Muscle of arm (tissue), 12 donors: Measurements from ENCODE around the gene CDH12. TPM values are rescaled to one million over a fixed set of nuclear protein-coding genes. Genes with fewer than 3 reads are reported as not detected.
"Not testable (repeated sequence)": the region's sequence is repeated elsewhere in the genome, so short reads cannot be mapped to it uniquely, and the experiment has no call there.

ENCODE experiments used
- DNase-seq: peaks from one replicate; pipeline ENCODE4 v3.0.0-alpha.2; 2013
- polyA plus RNA-seq, 12 donors: library from polyadenylated mRNA; unstranded; fragments of 120-200 nt; gene quantifications; one replicate each; pipeline ENCODE4 v1.2.1, GENCODE V29; 2013; ENCODE audit not compliant: insufficient read length in 12 of 12

The CDH12 gene
- polyA plus RNA-seq, 12 donors = 0.84 to 4.3 (median 1.8) TPM; not detected in 2

DNA sequence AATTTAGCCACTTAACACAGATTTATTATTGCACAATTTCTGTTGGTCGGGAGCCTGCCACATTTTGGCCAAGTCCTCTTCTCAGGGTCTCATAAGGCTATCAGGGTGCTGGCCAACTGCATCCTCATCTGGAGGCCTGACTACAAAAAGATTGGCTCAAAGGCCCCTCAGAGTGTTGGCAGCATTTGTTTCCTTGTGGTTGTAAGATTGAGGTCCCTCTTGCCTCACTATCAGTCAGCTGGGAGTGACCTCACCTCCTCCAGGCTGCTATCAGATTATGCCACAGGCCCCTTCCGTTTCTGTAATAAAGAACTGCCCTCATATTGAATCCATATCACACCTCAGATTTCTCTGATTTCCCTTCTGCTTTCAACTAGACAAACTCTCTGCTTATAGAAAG is 698.4 kb downstream of the CDH12 start:
- not testable (repeated sequence) for DNase-seq

DNA sequence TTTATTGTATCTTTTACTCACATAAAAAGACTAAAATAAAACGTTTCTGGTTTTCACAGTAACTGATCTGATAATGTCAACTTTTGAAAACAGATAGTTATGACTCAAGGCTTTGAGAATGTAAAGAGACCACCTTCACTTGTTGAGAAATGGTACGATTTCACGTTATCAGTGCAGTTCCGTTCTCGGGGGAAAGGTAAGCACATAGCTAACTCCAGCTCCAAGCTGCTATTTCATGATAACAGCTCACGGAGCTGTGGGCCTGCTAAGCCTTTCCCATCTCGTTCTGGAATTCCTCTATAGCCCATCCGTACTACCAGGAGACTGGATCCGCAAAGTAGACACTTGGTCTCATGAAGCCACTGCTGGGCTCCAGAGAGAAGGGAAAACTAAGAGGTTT is 701.3 kb downstream of the CDH12 start:
- not testable (repeated sequence) for DNase-seq

DNA sequence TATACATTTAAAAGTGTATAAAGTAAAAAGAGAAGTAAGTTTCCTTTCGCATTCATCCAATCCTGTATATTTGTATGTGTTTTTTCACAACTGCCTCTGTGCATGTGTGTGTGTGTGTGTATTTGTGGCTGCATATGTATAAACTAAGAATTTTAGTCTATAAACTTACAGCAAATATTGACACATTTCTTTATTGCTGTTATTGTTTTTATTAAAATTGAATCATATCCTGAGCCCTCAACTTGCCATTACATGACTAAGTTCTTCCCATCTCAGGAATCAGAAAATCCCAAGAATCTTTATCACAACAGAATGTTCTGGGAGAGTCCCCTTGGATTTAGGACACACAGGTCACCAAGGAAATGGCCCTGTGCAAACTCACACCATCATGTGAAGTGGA is 712.7 kb downstream of the CDH12 start:
- DNase-seq = not testable (repeated sequence)

DNA sequence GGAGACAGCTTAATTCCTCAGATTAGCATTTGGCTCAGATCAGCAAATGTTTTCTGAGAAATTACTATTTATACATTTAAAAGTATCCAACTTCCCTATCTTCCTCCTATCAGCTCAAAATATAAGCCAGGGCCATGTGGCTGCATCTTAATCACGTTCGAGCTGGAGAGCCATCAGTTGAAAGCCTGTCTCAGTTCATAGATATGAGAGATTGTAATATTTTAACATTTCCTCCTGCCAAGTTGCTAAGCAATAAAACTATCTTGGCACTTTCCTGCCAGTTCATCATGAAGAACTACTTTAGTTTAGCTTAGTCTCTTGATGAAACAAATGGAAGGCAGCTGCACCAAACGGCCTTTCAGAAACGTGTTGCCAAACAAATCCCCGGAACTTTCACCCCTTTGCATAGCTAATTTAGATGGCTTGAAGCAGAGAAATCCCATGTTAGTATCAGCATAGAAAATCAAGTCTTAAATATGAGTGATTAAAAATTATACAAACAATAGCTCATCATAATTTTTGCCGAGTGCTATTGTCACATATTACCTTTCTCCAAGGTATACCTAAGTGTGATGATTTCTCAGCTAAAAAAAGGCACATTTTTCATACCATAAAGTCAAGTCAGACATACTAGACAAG is 713.4 kb downstream of the CDH12 start:
- not testable (repeated sequence) for DNase-seq

DNA sequence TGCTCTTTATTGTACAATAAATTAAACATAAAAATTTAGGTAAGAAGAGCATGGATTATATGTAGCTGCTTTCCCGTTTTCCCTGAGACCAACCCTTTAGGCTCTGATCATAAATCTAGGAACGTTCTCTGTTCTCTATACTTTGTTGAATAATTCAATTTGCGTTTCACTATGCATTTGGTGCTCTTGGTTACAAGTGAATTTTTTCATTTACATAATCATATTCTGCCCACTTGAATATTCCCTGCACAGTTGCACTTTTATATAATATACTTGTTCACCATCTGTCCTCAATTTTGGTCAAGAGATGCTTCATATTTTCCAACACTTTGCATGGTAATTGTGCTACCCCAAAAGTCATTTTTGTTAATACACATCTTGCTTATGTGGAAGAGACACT is 741.8 kb downstream of the CDH12 start:
- no peak for DNase-seq

DNA sequence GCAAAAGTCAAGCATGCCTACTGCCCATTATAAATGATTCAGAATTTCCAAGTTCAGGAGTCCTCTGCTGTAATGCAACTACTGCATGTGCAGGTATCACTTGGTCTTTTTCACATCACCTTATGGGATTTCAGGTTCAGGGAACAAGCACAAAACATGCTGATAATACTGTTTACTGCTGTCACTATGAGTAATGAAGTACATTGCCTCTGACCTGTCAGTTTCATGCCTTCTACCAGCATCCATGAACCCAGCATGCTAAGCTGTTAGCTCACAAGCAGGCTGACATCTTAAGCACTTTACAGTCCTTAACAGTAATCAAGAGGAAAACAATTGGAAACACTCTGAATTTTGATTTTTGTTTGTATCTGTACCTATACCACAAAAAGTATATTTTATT is 743.8 kb downstream of the CDH12 start:
- no peak for DNase-seq

DNA sequence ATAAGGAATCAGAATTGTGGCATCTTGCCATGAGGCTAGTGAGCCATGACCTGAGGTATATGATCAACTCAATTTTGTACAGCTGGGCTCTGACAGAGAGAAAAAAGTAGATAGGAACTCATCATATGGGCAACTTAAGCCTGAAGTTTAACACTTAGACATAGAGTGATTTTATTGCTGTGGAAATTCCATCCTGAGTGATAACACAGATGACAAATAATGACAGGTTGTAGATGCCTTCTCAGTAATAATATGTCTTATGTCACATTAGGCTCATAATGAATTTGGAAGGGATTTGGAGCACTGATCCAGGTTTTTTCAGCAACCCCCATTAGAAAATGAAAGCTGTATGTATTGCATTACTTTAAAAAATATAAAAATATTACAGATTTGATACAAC is 744.6 kb downstream of the CDH12 start:
- no peak for DNase-seq

DNA sequence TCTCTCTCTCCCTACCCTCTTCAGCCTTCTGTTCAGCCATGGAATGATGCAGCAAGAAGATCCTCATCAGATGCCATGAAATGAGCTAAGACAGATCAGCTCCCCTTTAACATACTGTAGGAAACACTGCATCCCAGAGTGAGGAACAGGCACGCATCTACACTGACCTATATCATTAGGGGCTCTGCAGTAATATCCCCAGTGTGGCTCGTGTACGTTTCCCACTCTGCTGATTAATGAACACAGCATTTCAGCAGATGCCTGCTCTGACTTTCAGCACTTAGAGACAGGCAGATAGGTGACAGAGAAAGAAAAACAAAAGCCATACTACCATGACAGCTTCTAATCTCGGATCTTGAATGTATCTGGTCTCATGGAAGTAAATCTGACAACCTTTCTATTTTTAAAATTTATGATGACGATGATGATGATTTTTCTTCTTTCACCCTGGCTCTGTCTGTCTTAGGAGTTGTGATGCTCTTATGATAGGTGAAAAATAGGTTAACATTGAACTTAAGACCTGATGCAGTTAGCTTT is 750.3 kb downstream of the CDH12 start:
- DNase-seq = no peak

DNA sequence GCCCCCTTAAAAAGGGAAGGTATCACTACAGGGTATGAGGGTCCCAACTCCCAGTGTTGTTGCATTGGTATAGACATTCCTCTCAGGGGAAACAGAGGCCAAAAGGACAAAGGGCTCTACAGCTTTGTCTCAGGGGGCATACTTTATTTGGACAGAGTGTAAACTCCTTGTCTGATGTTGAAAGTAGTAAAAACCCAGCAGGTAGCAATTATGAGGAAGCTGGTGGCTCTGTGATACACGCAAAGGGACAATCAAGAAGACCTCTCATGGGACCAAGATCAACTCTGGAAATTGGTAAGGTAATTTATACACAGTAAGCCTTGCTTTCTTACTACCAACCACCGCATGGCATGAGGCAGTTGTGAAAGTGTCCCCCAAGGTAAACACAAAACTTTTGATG is 764.6 kb downstream of the CDH12 start:
- DNase-seq = no peak

DNA sequence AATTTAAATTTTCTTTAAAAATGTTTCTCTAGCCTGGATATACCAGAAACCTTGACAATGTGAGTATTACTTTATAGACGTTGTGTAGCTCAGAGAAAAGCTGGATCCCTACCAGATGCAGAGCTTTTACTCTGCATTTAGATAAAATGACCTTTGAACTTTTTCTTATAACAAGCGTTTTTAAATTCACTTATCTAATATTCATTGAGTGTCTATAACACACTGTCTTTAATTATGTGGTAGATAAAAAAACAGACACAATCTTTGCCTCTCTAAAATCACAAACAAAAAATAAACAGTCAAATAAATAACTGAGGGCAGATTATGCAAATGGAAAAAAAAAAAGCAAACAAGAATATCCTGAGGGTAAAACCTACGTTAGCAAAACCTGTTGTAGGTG is 773.6 kb downstream of the CDH12 start:
- DNase-seq = no peak

DNA sequence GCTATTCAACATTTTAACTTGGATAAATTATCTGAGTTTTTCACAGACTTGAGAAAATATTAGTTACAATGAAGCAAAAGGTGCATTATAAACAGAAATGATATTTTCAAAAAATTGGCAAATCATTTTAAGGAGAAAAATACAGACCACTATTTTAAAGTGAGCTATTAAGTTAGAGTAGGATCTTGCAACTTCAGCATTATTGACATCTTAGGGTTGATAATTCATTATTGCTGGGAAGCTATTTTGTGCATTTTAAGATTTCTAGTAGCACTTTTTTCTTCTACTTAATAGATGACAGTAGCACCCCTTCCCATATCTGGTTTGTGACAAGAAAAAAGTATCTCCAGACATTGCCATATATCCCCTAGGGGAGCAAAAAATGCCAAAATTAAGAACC is 774.1 kb downstream of the CDH12 start:
- DNase-seq = no peak

DNA sequence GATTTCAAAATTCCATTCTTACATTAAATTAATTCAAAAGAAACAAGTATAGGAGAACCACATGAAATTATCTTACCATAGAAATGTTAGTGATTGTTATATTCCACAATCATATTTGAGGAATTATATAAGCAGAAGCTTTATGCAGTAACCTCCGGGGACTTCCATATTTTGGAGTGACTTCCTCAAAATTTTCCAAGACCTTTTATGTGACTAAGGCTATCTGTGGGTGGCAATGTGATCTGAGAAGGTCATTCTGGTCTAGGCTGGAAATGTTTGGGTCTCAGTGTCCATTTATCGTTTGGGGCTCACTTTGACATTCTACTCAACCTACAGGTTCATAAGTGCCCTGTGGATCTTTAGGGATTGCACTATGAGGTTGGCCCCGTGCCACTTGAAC is 776.6 kb downstream of the CDH12 start:
- DNase-seq = no peak

DNA sequence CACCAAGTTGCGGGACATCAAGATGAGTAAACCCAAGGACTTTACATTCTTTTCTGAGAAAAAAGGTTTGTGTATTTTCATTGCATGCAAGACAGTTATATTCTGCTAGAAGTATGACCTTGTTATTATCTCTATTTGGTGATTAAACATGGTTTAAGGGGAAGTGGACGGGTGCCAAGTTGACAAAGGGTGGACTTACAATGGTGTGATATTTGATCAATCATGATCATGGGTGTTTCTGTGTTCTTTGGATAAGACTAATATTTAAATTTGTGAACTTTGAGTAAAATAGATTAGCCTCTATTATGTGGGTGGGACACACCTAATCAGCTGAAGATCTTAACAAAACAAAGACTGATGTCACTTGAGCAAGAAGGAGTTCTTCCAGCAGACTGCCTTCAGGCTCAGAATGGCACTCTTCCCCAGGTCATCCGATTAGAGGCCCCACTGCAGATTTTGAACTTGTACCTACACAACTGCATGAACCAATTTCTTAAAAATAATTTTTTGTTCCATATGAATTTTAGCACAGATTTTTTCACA is 782.9 kb downstream of the CDH12 start:
- no peak for DNase-seq

DNA sequence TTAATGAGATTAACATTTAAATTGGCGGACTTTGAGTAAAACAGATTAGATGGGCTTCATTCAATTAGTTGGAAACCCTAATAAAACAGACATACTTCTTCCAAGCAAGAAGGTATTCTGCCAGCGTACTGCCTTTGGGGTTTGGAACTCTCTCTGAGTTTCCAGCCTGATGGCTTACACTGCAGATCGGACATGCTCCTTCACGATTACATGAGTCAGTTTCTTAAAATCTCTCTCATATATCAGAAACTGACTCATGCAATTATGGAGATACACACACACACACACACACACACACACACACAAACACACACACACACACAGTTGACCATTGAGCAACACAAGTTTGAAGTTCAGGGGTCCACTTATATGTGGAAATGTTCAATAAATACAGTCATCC is 789.4 kb downstream of the CDH12 start:
- no peak for DNase-seq

DNA sequence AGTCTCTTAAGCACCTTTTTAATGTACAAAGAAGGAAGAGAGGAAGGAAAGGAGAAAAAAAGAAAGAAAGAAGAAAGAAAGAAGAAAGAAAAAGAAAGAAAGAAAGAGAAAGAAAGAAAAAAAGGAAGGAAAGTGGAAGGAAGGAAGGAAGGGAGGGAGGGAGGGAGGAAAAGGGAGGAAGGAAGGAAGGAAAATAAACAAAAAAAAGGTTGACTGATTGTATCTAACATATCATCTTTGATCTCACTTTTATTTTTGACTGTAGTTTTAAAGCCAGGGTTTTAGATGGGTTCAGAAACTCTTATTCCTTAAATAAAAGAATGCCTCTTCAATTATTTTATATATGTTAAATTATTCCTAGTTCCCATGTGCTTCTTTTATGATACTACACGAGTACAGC is 794.5 kb downstream of the CDH12 start:
- DNase-seq = no peak

DNA sequence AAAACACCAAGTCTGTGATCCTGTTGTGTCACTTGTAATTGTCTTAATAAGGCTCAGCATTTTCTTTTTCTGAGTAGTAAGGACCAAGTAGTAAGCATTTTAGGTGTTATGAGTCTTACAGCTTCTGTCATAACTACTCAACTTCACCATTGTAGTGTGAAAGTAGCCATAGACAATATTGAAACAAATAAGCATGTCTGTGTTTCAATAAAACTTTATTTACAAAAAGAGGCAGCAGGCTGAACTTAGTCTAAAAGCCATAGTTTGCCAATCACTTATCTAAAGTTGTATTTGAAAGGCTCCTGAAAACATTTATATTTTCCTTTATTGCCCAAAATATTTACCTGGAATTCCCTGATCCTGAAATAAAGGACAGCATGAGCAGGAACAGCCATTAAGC is 796.1 kb downstream of the CDH12 start:
- no peak for DNase-seq

DNA sequence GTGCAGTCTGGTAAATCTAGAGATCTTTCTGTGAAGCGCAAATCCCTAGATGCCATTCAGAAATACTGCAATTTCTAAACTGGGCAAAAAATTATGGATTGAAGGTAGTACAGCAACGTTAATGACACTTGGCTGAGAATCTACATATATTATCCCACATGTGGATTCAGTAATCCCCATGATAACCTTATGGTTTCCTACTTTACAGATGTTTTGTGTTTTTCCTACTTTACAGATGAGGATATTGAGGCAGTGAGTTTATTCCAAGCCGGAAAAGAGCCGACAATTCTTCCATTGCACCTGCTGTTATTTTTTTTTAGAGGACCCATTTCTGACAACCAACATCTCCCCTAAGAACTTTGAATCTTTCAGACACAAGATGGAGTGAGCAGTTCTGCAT is 796.5 kb downstream of the CDH12 start:
- no peak for DNase-seq

DNA sequence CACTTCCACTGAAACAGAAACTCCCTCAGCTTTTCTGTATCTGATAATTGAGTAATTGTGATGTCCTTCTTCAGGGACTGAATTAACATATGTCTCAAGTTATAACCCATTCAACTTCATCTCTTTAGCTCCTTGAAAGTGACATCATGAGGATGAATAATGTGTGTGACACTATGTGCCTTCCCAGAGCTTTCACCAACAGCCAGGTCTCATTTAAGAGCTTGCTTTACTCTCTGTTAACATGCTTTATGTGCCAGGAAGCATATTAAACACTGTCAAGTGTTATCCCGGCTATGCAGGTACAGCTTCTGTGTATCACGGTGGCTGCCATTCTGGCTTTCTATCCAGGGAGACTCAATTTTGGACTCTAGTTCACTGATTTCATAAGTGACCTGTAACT is 799.9 kb downstream of the CDH12 start:
- no peak for DNase-seq

DNA sequence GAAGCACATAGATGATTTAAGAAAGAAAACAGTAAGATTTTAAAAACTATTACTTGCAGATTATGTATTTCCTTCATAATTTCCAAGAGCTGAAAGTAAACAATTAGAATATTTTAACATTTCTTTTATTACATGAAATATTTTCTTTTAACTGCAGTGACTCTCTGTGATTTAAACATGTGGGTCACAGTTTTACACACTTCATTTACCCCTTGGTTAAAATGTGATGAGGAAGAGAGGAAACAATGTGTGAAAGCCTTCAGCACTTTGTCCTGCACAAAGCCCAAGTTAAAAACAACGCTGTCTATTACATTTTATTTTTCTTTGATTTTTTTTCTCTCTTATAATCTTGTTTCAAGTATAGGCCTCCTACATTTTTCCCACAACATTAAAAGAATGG is 801.3 kb downstream of the CDH12 start:
- no peak for DNase-seq

DNA sequence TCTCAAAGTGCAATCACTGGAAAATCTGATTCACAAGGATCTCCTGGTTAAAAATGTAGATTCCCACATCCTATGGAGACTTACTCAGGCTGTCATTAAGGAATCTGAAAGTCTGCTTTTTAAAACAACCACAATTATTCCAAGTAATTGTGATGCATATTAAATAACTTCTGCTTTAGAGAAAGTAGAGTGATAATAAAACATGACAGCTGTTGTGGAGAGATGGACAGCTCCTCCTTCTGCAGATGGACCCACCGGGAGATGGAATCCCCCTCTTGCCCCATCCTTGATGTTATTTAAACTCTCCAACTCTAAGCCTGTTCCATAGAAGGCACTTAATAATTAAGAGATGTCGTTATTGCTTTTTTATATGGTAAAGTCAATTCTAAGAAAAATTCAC is 802.2 kb downstream of the CDH12 start:
- DNase-seq = no peak

DNA sequence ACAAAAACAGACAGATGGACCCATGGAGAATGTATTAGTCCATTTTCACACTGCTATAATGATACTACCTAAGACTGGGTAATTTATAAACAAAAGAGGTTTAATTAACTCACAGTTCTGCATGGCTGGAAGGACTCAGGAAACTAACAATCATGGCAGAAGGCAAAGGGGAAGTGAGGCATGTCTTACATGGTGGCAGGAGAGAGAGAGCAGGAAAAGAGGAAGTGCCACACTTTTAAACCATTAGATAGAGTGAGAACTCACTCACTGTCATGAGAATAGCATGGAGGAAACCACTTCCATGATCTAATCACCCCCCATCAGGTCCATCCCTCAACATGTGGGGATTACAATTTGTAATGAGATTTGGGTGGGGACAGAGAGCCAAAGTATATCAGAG is 808.9 kb downstream of the CDH12 start:
- DNase-seq = no peak

DNA sequence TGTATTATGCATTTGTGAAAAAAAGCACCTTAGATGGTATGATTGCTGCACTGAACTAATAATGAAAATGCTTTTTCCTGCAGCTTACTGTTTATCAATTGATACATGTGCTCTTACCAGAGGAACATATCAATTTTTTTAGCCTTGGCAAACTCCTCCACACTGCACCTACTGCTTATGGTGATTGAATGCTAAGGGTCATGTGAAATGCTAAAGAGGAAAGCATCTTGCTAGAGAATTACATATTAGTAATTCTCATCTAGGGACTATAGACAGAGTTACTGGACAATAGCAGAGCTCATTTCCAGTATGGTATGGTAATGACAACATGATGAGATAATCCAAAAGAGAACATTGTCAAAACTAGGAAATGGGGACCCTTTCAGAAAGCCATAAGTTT is 817.1 kb downstream of the CDH12 start:
- DNase-seq = no peak

DNA sequence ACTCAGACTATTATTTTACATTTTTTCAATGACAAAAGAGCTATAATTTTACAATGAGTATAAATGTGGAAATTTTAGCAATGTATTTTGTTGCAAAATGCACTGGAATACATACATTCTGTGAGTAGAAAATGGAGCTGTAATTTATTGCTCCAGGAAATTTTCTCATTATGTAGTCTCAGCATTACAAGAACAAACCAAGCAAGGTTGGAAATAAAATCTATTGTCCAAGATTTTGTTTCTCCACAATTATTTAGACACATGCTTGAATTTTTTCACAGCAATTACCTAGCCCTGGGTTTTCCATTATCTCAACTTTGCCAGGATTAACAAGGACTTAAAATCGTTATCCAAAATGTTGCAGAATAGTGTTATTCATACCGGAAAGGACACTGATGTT is 820.1 kb downstream of the CDH12 start:
- peak; percentile 31 for DNase-seq

DNA sequence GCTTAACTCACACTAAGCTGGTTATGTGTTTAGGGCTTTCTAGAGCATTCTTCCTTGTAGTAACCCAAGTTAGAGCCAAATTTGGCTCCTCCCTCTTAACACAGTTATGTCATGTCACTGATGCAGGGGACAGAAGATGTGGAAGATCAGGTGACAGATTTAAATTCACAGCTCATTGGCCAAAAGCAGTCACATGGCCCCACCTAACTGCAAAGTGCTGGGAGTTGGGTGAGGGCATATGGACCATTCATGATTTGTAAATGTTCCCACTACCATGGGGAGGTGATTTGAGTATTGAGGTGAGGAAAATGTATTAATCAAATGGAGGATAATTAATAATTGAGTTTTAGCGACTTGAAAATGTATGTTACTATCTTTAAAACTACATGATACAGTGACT is 829.4 kb downstream of the CDH12 start:
- no peak for DNase-seq
